Measurements from ENCODE around the gene MED15.

DNA sequence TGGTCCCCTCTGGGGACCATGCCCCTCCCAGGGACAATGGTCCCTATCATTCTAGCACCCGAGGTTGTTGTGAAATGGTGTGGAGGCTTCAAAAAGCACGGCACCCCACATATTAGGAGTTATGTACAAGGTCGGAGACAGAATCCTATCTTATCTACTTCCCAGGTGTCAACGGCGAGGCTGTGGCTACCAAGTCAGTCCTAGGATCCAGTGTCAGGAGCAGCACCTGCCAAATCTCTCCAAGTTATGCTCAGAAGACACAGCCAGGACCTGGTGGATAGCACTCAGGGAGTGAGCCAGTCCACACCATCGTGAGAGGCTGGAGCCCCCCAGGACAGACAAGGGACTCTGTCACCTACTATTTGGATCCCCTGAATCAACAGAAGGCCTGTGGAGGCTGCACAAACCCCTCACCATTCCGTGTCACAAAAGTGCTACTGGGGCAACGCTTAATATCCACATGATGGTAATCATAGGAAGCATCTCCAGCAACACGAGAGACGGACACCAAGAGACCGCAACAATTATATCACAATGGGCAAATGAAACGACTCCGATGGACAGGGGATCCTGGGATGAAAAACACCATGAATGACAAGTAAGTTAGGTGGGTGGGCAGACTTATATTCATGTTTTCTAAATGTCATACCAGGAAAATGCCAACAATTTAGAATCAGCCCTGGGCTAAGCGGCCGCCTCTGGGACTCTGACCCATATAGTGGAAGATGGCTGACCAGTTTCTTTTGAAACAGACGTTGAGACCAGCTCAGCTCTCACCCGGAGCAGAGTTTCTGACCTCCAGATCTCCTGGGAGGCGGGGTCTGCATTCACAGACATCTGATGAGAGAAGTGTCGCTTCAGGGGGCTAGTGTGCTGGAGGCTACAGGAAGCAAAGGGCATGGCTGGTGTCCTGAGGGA is 108.4 kb downstream of the MED15 start:
- TF ChIP-seq, protein P1, sequence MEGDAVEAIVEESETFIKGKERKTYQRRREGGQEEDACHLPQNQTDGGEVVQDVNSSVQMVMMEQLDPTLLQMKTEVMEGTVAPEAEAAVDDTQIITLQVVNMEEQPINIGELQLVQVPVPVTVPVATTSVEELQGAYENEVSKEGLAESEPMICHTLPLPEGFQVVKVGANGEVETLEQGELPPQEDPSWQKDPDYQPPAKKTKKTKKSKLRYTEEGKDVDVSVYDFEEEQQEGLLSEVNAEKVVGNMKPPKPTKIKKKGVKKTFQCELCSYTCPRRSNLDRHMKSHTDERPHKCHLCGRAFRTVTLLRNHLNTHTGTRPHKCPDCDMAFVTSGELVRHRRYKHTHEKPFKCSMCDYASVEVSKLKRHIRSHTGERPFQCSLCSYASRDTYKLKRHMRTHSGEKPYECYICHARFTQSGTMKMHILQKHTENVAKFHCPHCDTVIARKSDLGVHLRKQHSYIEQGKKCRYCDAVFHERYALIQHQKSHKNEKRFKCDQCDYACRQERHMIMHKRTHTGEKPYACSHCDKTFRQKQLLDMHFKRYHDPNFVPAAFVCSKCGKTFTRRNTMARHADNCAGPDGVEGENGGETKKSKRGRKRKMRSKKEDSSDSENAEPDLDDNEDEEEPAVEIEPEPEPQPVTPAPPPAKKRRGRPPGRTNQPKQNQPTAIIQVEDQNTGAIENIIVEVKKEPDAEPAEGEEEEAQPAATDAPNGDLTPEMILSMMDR (IDR thresholded peaks at IDR 0.05) = no peak
- TF ChIP-seq RAD21 (conservative IDR thresholded peaks at IDR 0.05 in 1 of 2, IDR thresholded peaks at IDR 0.05 in 1 of 2) = no peak
- TF ChIP-seq SMC3 (IDR thresholded peaks at IDR 0.05) = no peak
- no peak for TF ChIP-seq CHD4 (IDR thresholded peaks at IDR 0.05; ENCODE audit: borderline replicate concordance)
- no peak for TF ChIP-seq HDAC2 (IDR thresholded peaks at IDR 0.05)
- TF ChIP-seq, protein P2, sequence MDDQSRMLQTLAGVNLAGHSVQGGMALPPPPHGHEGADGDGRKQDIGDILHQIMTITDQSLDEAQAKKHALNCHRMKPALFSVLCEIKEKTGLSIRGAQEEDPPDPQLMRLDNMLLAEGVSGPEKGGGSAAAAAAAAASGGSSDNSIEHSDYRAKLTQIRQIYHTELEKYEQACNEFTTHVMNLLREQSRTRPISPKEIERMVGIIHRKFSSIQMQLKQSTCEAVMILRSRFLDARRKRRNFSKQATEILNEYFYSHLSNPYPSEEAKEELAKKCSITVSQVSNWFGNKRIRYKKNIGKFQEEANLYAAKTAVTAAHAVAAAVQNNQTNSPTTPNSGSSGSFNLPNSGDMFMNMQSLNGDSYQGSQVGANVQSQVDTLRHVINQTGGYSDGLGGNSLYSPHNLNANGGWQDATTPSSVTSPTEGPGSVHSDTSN (IDR thresholded peaks at IDR 0.05) = no peak

All from A549 (cell line).